Caco-2 (cell line): ENCODE data around the gene GPC6. TPM values are rescaled to one million over a fixed set of nuclear protein-coding genes. Genes with fewer than 3 reads are reported as not detected.

Experiments used
- BruUV-seq: library from RNA; stranded (reverse); fragments of 400-500 nt; replicated peaks from 2 replicates; lab custom pipeline; 2021; lab: Mats Ljungman, UMichigan
- CTCF ChIA-PET: fragments of 300-600 bp; sonication (Branson Sonifier 250); formaldehyde crosslinking; loops from one replicate; lab custom pipeline; 2022; ENCODE audit warnings: antibody characterized with exemption; lab: Charles Lee
- POLR2A ChIA-PET: fragments of 300-600 bp; sonication (Branson Sonifier 250); formaldehyde crosslinking; loops from one replicate; lab custom pipeline; 2022; ENCODE audit warnings: antibody characterized with exemption; lab: Charles Lee
- DNase-seq, 2 experiments: peaks; one replicate each; pipeline versions ENCODE4 v3.0.0 to v3.0.0-alpha.2; 2020 to 2022
- H3K27me3 ChIP-seq: replicated peaks from 2 replicates; pipeline ENCODE4 v1.6.0; 2011; ENCODE audit warnings: low read length; ENCODE audit not compliant: control insufficient read depth, insufficient read depth
- H3K36me3 ChIP-seq: 2 replicates; pipeline ENCODE4 v1.5.1; 2011; ENCODE audit warnings: low read length; ENCODE audit not compliant: control insufficient read depth, insufficient read depth
- H3K4me1 ChIP-seq: fragments of 250-450 bp; sonication (Bioruptor Pico); 2 replicates; pipeline ENCODE4 v1.5.1; 2020; ENCODE audit warnings: mild to moderate bottlenecking
- H3K4me3 ChIP-seq: 2 replicates; pipeline ENCODE4 v1.5.1; 2011; ENCODE audit warnings: low read depth, mild to moderate bottlenecking, control low read depth, low read length
- H3K9me3 ChIP-seq: fragments of 250-450 bp; sonication (Bioruptor Pico); 2 replicates; pipeline ENCODE4 v1.5.1; 2020; ENCODE audit warnings: mild to moderate bottlenecking, moderate library complexity
- H3K27ac Mint-ChIP-seq: one replicate; pipeline ENCODE4 v1.8.0; 2022; ENCODE audit warnings: mixed read lengths; ENCODE audit not compliant: unreplicated experiment
- H3K27me3 Mint-ChIP-seq: one replicate; pipeline ENCODE4 v1.8.0; 2022; ENCODE audit warnings: mixed read lengths; ENCODE audit not compliant: insufficient read depth, unreplicated experiment
- H3K36me3 Mint-ChIP-seq: one replicate; pipeline ENCODE4 v1.8.0; 2022; ENCODE audit warnings: mild to moderate bottlenecking, mixed read lengths; ENCODE audit not compliant: insufficient read depth, unreplicated experiment
- H3K4me1 Mint-ChIP-seq: one replicate; pipeline ENCODE4 v1.8.0; 2022; ENCODE audit warnings: low read depth, mixed read lengths; ENCODE audit not compliant: unreplicated experiment
- H3K4me3 Mint-ChIP-seq: one replicate; pipeline ENCODE4 v1.8.0; 2022; ENCODE audit warnings: mild to moderate bottlenecking, moderate library complexity, mixed read lengths; ENCODE audit not compliant: unreplicated experiment
- H3K9me3 Mint-ChIP-seq: one replicate; pipeline ENCODE4 v1.8.0; 2022; ENCODE audit warnings: mixed read lengths; ENCODE audit not compliant: unreplicated experiment
- intact Hi-C: fragments of 100-400 bp; cut with micrococcal nuclease; formaldehyde crosslinking; loops from one replicate; pipeline ENCODE4 v1.10.0; 2022; ENCODE audit not compliant: unreplicated experiment
- total RNA-seq: library from RNA; stranded (reverse); gene quantifications from 2 replicates; pipeline ENCODE4 v1.2.3, GENCODE V29; 2022
- TF ChIP-seq, protein P1 (sequence below), 2 experiments: fragments of 200-600 bp in 1 of 2; IDR thresholded peaks; 1 replicate in 1 of 2; 2 replicates in 1 of 2; pipeline versions ENCODE4 v1.5.1 to v1.8.0; 2011 to 2022; ENCODE audit warnings: antibody characterized with exemption in 1 of 2, control low read depth in 1 of 2, inconsistent platforms in 1 of 2, low read depth in 1 of 2, low read length in 1 of 2, mild to moderate bottlenecking in 1 of 2, moderate library complexity in 1 of 2; ENCODE audit not compliant: insufficient read depth in 1 of 2, severe bottlenecking in 1 of 2, unreplicated experiment in 1 of 2

The GPC6 gene
- total RNA-seq, 1 experiment from 2014 or later = 0.16 TPM

DNA sequence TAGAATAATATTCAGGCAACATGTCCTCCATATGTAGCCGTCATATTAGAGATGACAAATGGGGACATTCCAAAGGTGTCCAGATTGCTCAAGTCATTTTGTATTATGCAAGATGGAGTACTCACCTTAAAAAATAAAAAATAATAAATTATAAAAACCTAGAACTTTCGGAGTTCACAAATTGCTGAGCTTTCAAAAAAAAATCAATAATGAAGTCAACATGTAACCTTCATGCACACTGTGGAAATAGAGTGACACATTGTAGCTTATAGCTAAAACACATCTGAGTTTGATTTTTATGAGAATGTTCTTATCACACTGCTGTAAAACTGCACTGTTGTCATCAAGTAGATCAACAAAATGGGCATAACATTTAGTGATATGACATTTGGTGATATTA lies 411.2 kb downstream of the GPC6 start:
- Histone ChIP-seq H3K9me3 (no peaks in the 10 kb centered on the region), H3K4me3 (no peak overlapping the region), H3K27me3 (no peaks in the 10 kb centered on the region), H3K4me1 (no peaks in the 10 kb centered on the region), H3K36me3 (no peaks in the 10 kb centered on the region)
- no peak for DNase-seq
- Mint-ChIP-seq H3K4me3 (no peak overlapping the region), H3K36me3 (no peaks in the 10 kb centered on the region), H3K27me3 (peaks cover 9% of the 10 kb centered on the region), H3K4me1 (no peaks in the 10 kb centered on the region), H3K9me3 (no peaks in the 10 kb centered on the region), H3K27ac (no peak overlapping the region)
- ChIA-PET POLR2A (no interaction called here), CTCF (no interaction called here)
- intact Hi-C loops = no loop called here
- no TSS peak for BruUV-seq
- TF ChIP-seq, protein P1, sequence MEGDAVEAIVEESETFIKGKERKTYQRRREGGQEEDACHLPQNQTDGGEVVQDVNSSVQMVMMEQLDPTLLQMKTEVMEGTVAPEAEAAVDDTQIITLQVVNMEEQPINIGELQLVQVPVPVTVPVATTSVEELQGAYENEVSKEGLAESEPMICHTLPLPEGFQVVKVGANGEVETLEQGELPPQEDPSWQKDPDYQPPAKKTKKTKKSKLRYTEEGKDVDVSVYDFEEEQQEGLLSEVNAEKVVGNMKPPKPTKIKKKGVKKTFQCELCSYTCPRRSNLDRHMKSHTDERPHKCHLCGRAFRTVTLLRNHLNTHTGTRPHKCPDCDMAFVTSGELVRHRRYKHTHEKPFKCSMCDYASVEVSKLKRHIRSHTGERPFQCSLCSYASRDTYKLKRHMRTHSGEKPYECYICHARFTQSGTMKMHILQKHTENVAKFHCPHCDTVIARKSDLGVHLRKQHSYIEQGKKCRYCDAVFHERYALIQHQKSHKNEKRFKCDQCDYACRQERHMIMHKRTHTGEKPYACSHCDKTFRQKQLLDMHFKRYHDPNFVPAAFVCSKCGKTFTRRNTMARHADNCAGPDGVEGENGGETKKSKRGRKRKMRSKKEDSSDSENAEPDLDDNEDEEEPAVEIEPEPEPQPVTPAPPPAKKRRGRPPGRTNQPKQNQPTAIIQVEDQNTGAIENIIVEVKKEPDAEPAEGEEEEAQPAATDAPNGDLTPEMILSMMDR (IDR thresholded peaks at IDR 0.05; ENCODE audit: insufficient read depth in 1 of 2, low read depth in 1 of 2, low read length in 1 of 2, severe bottlenecking in 1 of 2, unreplicated experiment in 1 of 2) = no peak

DNA sequence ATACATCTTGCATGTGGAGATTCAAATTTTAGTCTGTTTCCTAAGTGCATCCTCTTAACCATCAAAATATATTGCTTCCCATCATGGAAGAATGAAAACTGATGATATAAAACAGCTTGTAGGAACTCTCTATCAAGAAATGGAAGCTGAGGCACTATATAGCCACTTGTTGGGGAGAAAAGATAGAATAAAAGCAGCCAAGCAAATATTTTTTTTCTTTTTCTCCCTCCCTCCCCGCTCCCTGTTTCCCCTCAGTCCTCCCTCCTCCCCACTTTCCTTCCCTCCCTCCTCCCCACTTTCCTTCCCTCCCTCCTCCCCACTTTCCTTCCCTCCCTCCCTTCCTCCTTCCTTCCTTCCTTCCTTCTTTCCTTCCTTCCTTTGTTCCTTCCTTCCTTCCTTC lies 413.8 kb downstream of the GPC6 start:
- POLR2A ChIA-PET = no interaction called here
- no TSS peak for BruUV-seq
- intact Hi-C loops = no loop called here
- DNase-seq = no peak
- TF ChIP-seq, protein P1 (IDR thresholded peaks at IDR 0.05; ENCODE audit: insufficient read depth in 1 of 2, low read depth in 1 of 2, low read length in 1 of 2, severe bottlenecking in 1 of 2, unreplicated experiment in 1 of 2) = no peak
- H3K36me3 Mint-ChIP-seq = no peaks in the 10 kb centered on the region
- no peak overlapping the region for H3K27ac Mint-ChIP-seq
- no peak overlapping the region for H3K4me3 ChIP-seq
- no peaks in the 10 kb centered on the region for H3K9me3 ChIP-seq
- H3K27me3 Mint-ChIP-seq = peaks cover 6% of the 10 kb centered on the region
- H3K4me1 Mint-ChIP-seq = no peaks in the 10 kb centered on the region
- no peaks in the 10 kb centered on the region for H3K9me3 Mint-ChIP-seq
- no peaks in the 10 kb centered on the region for H3K4me1 ChIP-seq
- H3K27me3 ChIP-seq = no peaks in the 10 kb centered on the region
- CTCF ChIA-PET = no interaction called here
- H3K4me3 Mint-ChIP-seq = no peak overlapping the region
- H3K36me3 ChIP-seq = no peaks in the 10 kb centered on the region

DNA sequence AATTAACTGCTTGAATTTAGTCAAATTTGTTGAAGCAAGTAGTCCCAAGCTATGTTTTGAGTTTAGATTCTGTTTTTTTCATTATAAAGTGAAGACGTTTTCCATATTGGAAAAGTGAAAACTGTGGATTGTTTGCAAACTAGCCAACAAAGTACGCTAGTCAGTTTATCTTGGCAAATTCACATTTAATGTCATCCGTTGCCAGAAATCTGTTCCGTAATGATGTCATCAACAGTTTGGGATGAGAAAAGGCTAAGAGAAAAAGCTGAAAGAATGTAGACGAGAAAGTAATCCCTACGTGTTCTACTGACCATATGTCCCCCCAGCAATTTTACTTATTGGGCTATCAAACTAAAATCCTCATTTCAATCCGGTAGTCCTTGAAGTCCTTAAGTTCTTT lies 419.6 kb downstream of the GPC6 start:
- Mint-ChIP-seq H3K27me3 (no peaks in the 10 kb centered on the region), H3K27ac (no peak overlapping the region), H3K4me1 (no peaks in the 10 kb centered on the region), H3K36me3 (no peaks in the 10 kb centered on the region), H3K9me3 (no peaks in the 10 kb centered on the region), H3K4me3 (no peak overlapping the region)
- no peaks in the 10 kb centered on the region for H3K9me3 ChIP-seq
- no peaks in the 10 kb centered on the region for H3K27me3 ChIP-seq
- H3K36me3 ChIP-seq = no peaks in the 10 kb centered on the region
- H3K4me1 ChIP-seq = no peaks in the 10 kb centered on the region
- intact Hi-C loops = no loop called here
- POLR2A ChIA-PET = no interaction called here
- TF ChIP-seq, protein P1 (IDR thresholded peaks at IDR 0.05; ENCODE audit: insufficient read depth in 1 of 2, low read depth in 1 of 2, low read length in 1 of 2, severe bottlenecking in 1 of 2, unreplicated experiment in 1 of 2) = no peak
- BruUV-seq = no TSS peak
- CTCF ChIA-PET = no interaction called here
- DNase-seq = no peak
- H3K4me3 ChIP-seq = no peak overlapping the region
